NT2/D1 (cell line): Measurements from ENCODE around the gene CCSER2.

Experiments
- DNase-seq: peaks from one replicate; pipeline ENCODE4 v3.0.0-alpha.2; 2011; ENCODE audit warnings: low read depth, low spot score
- H3K27me3 ChIP-seq: 2 replicates; pipeline ENCODE4 v1.6.0; 2011; ENCODE audit warnings: mild to moderate bottlenecking; ENCODE audit not compliant: insufficient read length, insufficient read depth
- H3K36me3 ChIP-seq: 2 replicates; pipeline ENCODE4 v1.6.1; 2011; ENCODE audit warnings: mild to moderate bottlenecking, low read length, mixed read lengths; ENCODE audit not compliant: insufficient read depth, insufficient read length
- H3K4me1 ChIP-seq: 2 replicates; pipeline ENCODE4 v1.5.1; 2011; ENCODE audit not compliant: insufficient read depth, insufficient read length
- H3K4me3 ChIP-seq: 2 replicates; pipeline ENCODE4 v1.5.1; 2011; ENCODE audit warnings: low read depth; ENCODE audit not compliant: insufficient read length
- H3K9ac ChIP-seq: 2 replicates; pipeline ENCODE4 v1.6.0; 2011; ENCODE audit warnings: low read depth; ENCODE audit not compliant: insufficient read length
- H3K9me3 ChIP-seq: 2 replicates; pipeline ENCODE4 v1.5.1; 2011; ENCODE audit warnings: mild to moderate bottlenecking, low read length; ENCODE audit not compliant: insufficient read depth
- SUZ12 ChIP-seq: IDR thresholded peaks from 2 replicates; pipeline ENCODE4 v1.6.1; 2011; ENCODE audit not compliant: insufficient read length, insufficient read depth; ENCODE audit errors: extremely low read depth
- YY1 ChIP-seq: IDR thresholded peaks from 2 replicates; pipeline ENCODE4 v1.6.1; 2011; ENCODE audit not compliant: insufficient read length, insufficient read depth
- ZNF274 ChIP-seq: IDR thresholded peaks from 2 replicates; pipeline ENCODE4 v1.6.1; 2011; ENCODE audit warnings: mild to moderate bottlenecking, low read depth, low read length

The CCSER2 gene

DNA sequence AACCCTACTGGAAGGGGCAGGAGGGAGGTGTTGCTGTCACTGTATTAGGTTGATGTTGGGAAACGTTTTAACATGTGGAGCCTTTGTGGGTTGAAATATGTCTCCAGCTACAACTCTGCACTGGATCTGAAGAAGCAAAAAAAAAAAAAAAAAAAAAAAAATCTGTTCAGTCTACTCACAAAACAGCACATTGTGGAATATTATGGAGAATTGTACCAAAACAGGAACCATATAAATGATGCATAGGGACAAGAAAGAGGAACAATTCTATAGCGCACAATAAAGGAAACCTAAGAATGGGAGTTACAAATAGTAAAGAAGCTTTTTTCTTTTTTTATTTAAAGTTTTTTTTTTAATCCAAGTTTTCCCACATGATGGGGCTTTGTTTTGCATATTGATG lies 63.8 kb downstream of the CCSER2 start:
- H3K27me3 ChIP-seq: no peaks in the 10 kb centered on the region
- no peaks in the 10 kb centered on the region for H3K9me3 ChIP-seq
- peaks cover 6% of the 10 kb centered on the region for H3K36me3 ChIP-seq
- H3K4me3 ChIP-seq: no peak overlapping the region
- no peak for TF ChIP-seq YY1
- TF ChIP-seq ZNF274: no peak
- no peak for TF ChIP-seq SUZ12
- DNase-seq: no peak
- no peaks in the 10 kb centered on the region for H3K4me1 ChIP-seq
- no peak overlapping the region for H3K9ac ChIP-seq

DNA sequence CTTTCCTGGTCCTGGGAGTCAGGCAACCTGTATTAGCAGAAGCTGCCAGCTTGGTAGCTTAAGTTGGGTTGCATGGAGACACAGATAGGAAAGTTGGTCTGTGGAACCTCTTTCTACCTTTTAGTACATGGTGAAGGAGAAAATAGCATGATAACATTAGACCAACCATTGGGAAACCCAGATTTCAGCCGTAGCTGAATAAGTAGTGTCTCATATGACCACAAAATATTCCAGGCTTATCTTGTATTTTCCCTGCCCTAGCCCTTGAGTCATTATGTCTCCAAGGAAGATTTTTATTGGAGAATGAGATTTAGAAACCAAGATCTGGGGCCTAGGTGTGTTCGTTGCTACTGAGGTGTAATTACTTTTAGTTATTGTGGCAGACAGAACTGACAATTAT lies 67.2 kb downstream of the CCSER2 start:
- H3K36me3 ChIP-seq: peaks cover 3% of the 10 kb centered on the region
- no peak for TF ChIP-seq SUZ12
- TF ChIP-seq YY1: no peak
- no peak for DNase-seq
- no peaks in the 10 kb centered on the region for H3K4me1 ChIP-seq
- H3K9ac ChIP-seq: no peak overlapping the region
- peaks cover 17% of the 10 kb centered on the region for H3K9me3 ChIP-seq
- H3K4me3 ChIP-seq: no peak overlapping the region
- H3K27me3 ChIP-seq: no peaks in the 10 kb centered on the region

DNA sequence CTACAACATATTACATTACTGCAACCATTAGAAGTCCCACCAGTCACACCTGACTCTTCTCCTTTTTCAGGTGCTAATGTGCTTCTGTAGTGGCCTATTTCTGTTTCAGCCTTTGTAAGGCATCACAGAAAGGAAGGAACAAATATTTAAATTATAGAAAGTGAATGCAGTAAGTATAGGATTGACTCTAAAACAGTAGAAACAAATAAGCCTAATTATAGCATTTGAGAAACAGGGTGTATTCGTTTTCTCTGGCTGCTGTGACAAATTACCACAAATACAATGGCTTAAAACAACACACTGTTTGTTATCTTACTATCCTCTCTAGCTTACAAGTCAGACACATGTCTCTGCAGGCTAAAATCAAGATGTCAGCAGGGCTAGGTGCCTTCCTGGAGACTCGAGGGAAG lies 69.4 kb downstream of the CCSER2 start:
- Histone ChIP-seq H3K4me3 (no peak overlapping the region), H3K9ac (no peak overlapping the region), H3K27me3 (no peaks in the 10 kb centered on the region), H3K36me3 (peaks cover 4% of the 10 kb centered on the region), H3K4me1 (no peaks in the 10 kb centered on the region), H3K9me3 (peaks cover 25% of the 10 kb centered on the region)
- DNase-seq: no peak
- no peak for TF ChIP-seq SUZ12
- TF ChIP-seq ZNF274: no peak
- no peak for TF ChIP-seq YY1

DNA sequence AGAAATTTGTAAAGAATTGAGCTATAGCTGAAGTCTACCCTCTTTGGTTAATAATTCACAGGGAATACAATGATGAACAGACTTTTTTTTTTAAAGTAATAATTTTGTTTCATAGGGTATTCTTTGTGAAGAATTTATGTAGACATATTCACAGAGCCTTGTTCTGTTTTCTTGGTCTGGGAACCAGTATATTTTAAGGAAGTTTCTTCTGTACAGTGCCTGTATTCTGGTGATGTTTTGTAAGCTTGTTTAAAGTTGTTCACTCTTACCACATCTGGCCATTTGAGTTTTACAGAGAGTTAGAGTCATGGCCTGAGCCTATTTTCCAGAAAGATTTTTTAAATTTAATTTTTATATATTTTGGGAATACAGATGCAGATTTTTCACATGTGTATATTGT lies 70.3 kb downstream of the CCSER2 start:
- no peaks in the 10 kb centered on the region for H3K4me1 ChIP-seq
- H3K9ac ChIP-seq: no peak overlapping the region
- H3K4me3 ChIP-seq: no peak overlapping the region
- peaks cover 25% of the 10 kb centered on the region for H3K9me3 ChIP-seq
- H3K36me3 ChIP-seq: peaks cover 4% of the 10 kb centered on the region
- no peaks in the 10 kb centered on the region for H3K27me3 ChIP-seq
- TF ChIP-seq ZNF274: no peak
- no peak for TF ChIP-seq YY1
- no peak for TF ChIP-seq SUZ12
- no peak for DNase-seq

DNA sequence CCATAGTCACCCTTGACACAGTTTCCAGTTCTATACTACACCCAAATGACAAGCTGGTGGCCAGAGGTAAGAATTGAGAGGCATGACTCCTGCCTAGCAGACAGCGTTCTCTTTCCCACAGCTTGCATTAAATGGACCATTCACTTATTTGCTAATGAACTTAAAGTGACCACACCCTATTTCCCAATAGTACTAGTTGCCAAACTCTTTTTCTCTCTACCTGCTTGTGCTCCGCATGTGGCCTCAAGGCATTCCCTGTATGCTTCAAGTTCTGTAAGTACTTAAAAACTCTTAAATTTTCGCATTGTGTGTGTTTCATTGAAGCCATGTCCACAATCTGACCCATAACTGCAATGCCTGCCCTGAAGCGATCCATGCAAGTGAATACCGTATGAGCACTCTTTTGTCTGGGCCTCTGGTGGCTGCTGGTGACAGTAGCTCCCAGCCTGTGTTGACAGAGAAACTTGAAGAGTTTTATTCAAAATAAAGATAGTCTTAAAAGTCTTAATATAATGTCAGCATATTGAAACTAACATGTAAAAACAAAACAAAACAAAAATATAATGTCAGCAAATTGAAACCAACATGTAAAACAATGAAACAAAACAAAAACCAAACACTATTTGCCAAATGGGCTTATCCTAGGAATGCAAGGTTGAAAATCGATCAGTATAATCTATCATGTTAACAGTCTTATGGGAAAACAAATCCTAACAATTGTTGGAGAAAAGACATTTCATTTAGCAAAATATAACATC lies 73.6 kb downstream of the CCSER2 start:
- Histone ChIP-seq H3K36me3 (peaks cover 4% of the 10 kb centered on the region), H3K9ac (no peak overlapping the region), H3K4me3 (no peak overlapping the region), H3K9me3 (peaks cover 25% of the 10 kb centered on the region), H3K27me3 (no peaks in the 10 kb centered on the region), H3K4me1 (no peaks in the 10 kb centered on the region)
- TF ChIP-seq ZNF274: no peak
- TF ChIP-seq SUZ12: no peak
- TF ChIP-seq YY1: no peak
- no peak for DNase-seq

DNA sequence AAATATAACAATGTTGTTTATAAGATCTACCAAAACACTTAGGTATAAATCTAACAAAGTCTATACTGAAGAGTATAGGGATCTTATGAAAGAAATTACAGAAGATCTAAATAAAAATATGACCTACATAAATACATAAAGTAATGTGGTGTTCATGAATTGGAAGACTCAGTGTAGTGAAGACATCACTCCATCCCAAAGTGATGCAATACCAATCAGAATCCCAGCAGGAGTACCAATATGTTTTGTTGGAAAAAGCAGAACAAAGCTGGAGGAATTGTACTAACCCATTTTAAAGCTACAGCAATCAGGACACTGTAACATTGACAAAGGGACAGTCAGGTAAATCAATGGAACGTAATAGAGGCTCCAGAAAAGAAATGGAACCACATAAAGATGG lies 76.4 kb downstream of the CCSER2 start:
- TF ChIP-seq SUZ12 (no peak), YY1 (no peak), ZNF274 (no peak)
- Histone ChIP-seq H3K36me3 (peaks cover 4% of the 10 kb centered on the region), H3K9me3 (peaks cover 16% of the 10 kb centered on the region), H3K9ac (no peak overlapping the region), H3K27me3 (no peaks in the 10 kb centered on the region), H3K4me1 (no peaks in the 10 kb centered on the region), H3K4me3 (no peak overlapping the region)
- DNase-seq: no peak

DNA sequence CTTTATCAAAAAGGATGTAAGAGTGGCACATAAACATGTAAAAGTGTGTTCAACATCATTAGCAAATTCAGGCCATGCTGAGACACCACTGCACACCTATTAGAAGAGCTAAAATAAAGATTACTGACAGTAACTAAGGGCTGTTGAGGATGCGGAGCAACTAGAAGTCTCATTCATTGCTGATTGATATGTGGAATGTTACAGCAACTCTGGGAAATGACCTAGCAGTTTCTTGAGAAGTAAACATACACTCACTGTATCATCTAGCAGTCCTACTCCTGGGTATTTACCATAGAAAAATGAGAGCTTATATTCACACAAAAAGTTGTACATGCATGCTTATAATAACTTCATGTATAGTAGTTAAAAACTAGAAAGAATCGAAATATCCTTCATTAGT lies 77.3 kb downstream of the CCSER2 start:
- peaks cover 7% of the 10 kb centered on the region for H3K9me3 ChIP-seq
- H3K4me3 ChIP-seq: no peak overlapping the region
- H3K4me1 ChIP-seq: no peaks in the 10 kb centered on the region
- no peak for DNase-seq
- no peaks in the 10 kb centered on the region for H3K27me3 ChIP-seq
- no peak overlapping the region for H3K9ac ChIP-seq
- TF ChIP-seq SUZ12: no peak
- no peak for TF ChIP-seq YY1
- peaks cover 4% of the 10 kb centered on the region for H3K36me3 ChIP-seq

DNA sequence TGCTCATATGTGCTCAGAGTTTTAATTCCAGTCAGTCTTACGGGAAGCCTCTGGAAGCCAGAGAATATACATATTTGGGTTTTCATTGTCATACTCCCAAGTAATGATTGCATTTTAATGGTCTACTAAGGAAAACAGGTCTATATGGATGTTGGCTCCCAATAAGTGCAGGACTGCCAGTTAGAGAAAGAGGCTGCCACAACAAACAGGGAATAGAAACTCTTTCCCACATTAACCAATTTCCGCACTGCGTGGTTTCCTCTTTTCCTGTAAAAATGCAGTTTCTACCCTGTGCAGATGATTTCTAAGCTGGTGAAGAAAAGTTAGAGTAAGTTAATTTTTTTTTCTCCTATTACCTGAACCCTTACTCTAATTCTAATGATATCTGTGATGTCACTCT lies 78.2 kb downstream of the CCSER2 start:
- Histone ChIP-seq H3K9ac (no peak overlapping the region), H3K36me3 (peaks cover 4% of the 10 kb centered on the region), H3K4me3 (no peak overlapping the region), H3K27me3 (no peaks in the 10 kb centered on the region), H3K4me1 (no peaks in the 10 kb centered on the region), H3K9me3 (peaks cover 5% of the 10 kb centered on the region; the same call in 1 of the 2 replicates)
- DNase-seq: no peak
- TF ChIP-seq YY1 (no peak), SUZ12 (no peak), ZNF274 (no peak)
